OCI-LY1 (cell line): ENCODE results near the gene IRX4.

Experiments used
- H2AFZ ChIP-seq: fragments of 200-600 bp; sonication (generic), shearing (Covaris generic); 2 replicates; pipeline ENCODE4 v1.6.0; 2014; ENCODE audit warnings: antibody characterized with exemption, mild to moderate bottlenecking, low read length
- H3F3A ChIP-seq: fragments of 200-600 bp; sonication (generic), shearing (Covaris generic); 2 replicates; pipeline ENCODE4 v1.6.0; 2014; ENCODE audit warnings: mild to moderate bottlenecking, antibody characterized with exemption, low read length, moderate library complexity; ENCODE audit not compliant: insufficient read depth
- H3K27ac ChIP-seq: fragments of 200-600 bp; sonication (generic); 2 replicates; pipeline ENCODE4 v1.5.1; 2014; ENCODE audit warnings: low read length, mixed run types, mild to moderate bottlenecking, low read depth; ENCODE audit not compliant: poor library complexity, severe bottlenecking
- H3K27me3 ChIP-seq: fragments of 200-600 bp; sonication (generic); 2 replicates; pipeline ENCODE4 v1.6.0; 2014; ENCODE audit warnings: antibody characterized with exemption, mild to moderate bottlenecking, low read length, moderate library complexity; ENCODE audit not compliant: insufficient read depth
- H3K36me3 ChIP-seq: fragments of 200-600 bp; sonication (generic); 2 replicates; pipeline ENCODE4 v1.6.1; 2014; ENCODE audit warnings: mild to moderate bottlenecking, antibody characterized with exemption, low read length, moderate library complexity, mixed read lengths; ENCODE audit not compliant: insufficient read depth
- H3K4me1 ChIP-seq: fragments of 200-600 bp; sonication (generic); 2 replicates; pipeline ENCODE4 v1.5.1; 2014; ENCODE audit warnings: mild to moderate bottlenecking, low read length, moderate library complexity; ENCODE audit not compliant: insufficient read depth, severe bottlenecking
- H3K4me2 ChIP-seq: fragments of 200-600 bp; sonication (generic), shearing (Covaris generic); 2 replicates; pipeline ENCODE4 v1.6.1; 2014; ENCODE audit warnings: low read length
- H3K4me3 ChIP-seq: fragments of 200-600 bp; sonication (generic); 2 replicates; pipeline ENCODE4 v1.5.1; 2014; ENCODE audit warnings: low read length, low read depth, mild to moderate bottlenecking, mixed read lengths; ENCODE audit not compliant: poor library complexity, severe bottlenecking
- H3K79me2 ChIP-seq: fragments of 200-600 bp; shearing (Covaris generic); 2 replicates; pipeline ENCODE4 v1.6.1; 2016; ENCODE audit warnings: mixed run types, low read length, mixed read lengths; ENCODE audit not compliant: insufficient read depth
- H3K9ac ChIP-seq: fragments of 200-600 bp; sonication (generic), shearing (Covaris generic); 2 replicates; pipeline ENCODE4 v1.6.1; 2014; ENCODE audit warnings: mild to moderate bottlenecking, low read length, mixed read lengths
- H3K9me2 ChIP-seq: fragments of 200-600 bp; sonication (generic), shearing (Covaris generic); 2 replicates; pipeline ENCODE4 v1.6.1; 2014; ENCODE audit warnings: low read depth, mild to moderate bottlenecking, low read length, mixed read lengths
- H3K9me3 ChIP-seq: fragments of 200-600 bp; shearing (Covaris generic); 2 replicates; pipeline ENCODE4 v1.6.1; 2014; ENCODE audit warnings: low read length, mixed read lengths
- H4K20me1 ChIP-seq: fragments of 200-600 bp; sonication (generic), shearing (Covaris generic); 2 replicates; pipeline ENCODE4 v1.6.0; 2016; ENCODE audit warnings: mild to moderate bottlenecking, low read length; ENCODE audit not compliant: insufficient read depth
- EZH2 ChIP-seq: fragments of 200-600 bp; sonication (generic), shearing (Covaris generic); IDR thresholded peaks from 2 replicates; pipeline ENCODE4 v1.8.0; 2017; ENCODE audit warnings: borderline replicate concordance, mixed run types, mild to moderate bottlenecking, antibody characterized with exemption, low read length, moderate library complexity, mixed read lengths
- TF ChIP-seq, protein P1 (sequence below): fragments of 200-600 bp; sonication (generic), shearing (Covaris generic); IDR thresholded peaks from 2 replicates; pipeline ENCODE4 v1.5.1; 2017; ENCODE audit warnings: mild to moderate bottlenecking, antibody characterized with exemption, low read length, moderate library complexity, mixed read lengths

Gene IRX4

DNA sequence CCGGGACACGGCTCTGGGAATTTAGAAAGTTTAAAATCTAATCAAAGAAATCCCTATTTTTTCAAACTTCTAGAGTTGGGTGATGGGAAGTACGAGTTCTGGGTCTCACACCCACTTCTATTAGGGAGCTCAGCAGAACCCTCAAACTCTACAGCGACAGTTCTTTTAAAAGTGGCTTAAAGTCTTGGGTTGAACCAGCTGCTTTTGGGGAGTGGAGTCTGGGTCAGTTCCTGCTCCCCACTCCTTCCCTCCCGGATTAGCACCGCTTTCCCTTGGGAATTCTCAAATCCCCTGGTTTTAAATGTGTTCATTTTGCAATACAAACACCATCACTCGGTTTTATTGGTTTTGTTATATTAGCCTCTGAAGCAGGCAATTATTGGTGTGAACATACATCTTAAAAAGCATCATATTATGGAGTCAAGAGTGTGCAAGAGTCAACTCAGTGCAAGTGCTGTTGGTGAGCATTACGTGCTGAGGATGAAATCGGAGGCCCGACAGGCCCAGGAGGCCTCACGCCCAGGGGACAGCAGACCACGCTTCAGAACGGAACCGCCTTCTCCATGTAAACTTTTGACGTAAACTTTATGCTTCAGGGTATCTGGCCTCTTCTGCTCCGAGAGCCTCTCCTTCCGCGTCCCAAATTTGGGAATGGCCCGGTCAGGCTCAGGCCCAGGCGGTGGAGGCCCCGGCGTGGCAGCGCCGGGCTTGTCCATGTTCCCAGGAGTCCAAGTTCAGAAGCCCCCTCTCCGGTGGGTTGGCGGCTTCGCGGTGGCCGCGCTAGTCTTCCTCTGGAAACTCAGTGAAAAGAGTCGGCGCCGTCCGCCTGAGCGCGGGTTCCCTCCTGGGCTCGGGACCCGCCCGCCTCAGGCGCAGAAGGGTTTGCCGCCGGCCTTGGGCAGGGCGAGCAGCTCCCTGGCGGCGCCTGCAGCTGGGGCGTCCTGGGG is 5.3 kb downstream of the IRX4 start:
- Histone ChIP-seq H3K9ac (no peak overlapping the region), H3F3A (no peaks in the 10 kb centered on the region), H4K20me1 (no peaks in the 10 kb centered on the region), H2AFZ (no peak overlapping the region), H3K27me3 (no peaks in the 10 kb centered on the region), H3K36me3 (no peaks in the 10 kb centered on the region), H3K4me2 (no peak overlapping the region), H3K79me2 (no peaks in the 10 kb centered on the region), H3K27ac (no peak overlapping the region), H3K9me2 (no peaks in the 10 kb centered on the region), H3K9me3 (no peaks in the 10 kb centered on the region), H3K4me1 (no peaks in the 10 kb centered on the region), H3K4me3 (no peak overlapping the region)
- no peak for TF ChIP-seq EZH2
- TF ChIP-seq, protein P1, sequence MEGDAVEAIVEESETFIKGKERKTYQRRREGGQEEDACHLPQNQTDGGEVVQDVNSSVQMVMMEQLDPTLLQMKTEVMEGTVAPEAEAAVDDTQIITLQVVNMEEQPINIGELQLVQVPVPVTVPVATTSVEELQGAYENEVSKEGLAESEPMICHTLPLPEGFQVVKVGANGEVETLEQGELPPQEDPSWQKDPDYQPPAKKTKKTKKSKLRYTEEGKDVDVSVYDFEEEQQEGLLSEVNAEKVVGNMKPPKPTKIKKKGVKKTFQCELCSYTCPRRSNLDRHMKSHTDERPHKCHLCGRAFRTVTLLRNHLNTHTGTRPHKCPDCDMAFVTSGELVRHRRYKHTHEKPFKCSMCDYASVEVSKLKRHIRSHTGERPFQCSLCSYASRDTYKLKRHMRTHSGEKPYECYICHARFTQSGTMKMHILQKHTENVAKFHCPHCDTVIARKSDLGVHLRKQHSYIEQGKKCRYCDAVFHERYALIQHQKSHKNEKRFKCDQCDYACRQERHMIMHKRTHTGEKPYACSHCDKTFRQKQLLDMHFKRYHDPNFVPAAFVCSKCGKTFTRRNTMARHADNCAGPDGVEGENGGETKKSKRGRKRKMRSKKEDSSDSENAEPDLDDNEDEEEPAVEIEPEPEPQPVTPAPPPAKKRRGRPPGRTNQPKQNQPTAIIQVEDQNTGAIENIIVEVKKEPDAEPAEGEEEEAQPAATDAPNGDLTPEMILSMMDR = no peak

DNA sequence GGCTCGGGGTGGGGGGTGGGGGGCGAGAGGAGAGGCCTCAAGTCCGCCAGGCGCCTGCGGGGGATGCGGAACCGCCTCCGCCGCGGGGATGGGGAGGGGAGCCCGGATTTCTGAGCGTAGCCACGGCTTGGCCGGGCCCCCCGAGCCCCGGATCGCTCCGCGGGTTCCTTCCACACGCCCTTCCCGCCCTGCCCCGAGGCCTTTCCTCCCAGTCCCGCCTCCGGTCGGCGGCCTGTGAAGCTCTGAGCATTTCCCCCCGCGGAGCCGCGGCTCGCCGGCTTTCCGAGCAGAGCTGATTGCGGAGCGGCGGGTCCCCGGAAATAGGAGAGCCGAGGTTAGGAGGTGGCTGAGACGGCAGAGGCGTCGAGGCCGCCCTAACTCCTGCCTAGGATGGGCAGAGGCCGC is 6.1 kb downstream of the IRX4 start:
- Histone ChIP-seq H3F3A (no peaks in the 10 kb centered on the region), H3K36me3 (no peaks in the 10 kb centered on the region), H2AFZ (no peak overlapping the region), H3K9ac (no peak overlapping the region), H3K27ac (no peak overlapping the region), H3K9me2 (no peaks in the 10 kb centered on the region), H3K79me2 (no peaks in the 10 kb centered on the region), H3K4me1 (no peaks in the 10 kb centered on the region), H3K9me3 (no peaks in the 10 kb centered on the region), H3K27me3 (no peaks in the 10 kb centered on the region), H3K4me3 (no peak overlapping the region), H3K4me2 (no peak overlapping the region), H4K20me1 (no peaks in the 10 kb centered on the region)
- no peak for TF ChIP-seq EZH2
- TF ChIP-seq, protein P1 = no peak

DNA sequence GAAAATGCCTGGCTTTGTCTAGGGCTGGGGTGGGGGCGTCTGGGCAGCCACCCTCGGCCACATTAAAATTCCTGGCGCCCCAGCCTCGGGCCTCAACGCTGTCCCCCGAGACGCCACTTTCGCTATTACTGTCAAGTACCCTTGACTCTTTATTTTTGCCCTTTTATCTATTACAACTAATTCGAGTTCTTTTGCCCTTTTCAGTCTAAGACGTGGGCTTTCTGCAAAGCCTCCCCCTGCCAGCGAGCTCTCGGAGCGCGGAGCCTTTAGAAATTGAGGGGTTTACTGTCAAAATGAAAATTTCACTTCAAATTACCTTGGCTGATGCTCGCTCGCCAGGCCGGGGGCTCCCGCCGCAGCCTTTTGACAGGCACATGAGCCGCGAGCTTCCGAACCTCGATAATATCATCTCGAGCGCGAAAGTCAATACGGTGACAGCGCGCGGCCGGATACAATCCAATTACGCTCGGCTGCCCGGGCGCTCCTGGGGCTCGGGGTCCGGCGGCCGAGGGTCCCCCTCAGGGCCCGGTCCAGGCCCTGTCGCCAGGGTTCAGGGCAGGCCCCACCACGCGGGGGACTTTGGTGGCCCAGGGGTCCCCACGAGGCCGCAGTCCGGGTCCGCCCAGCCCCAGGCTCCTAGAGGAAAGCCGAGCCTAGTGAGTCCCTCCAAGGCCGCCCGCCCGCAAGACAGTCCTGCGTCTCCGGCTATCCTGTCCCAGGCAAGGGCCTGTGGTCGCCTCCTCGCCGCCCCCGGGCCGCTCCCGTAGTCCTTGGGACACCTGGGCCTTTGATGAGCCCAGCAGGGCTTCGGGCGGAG is 6.7 kb downstream of the IRX4 start:
- H3K27me3 ChIP-seq = no peaks in the 10 kb centered on the region
- H3K27ac ChIP-seq = no peak overlapping the region
- no peak overlapping the region for H3K4me2 ChIP-seq
- H3K4me1 ChIP-seq = no peaks in the 10 kb centered on the region
- no peak for TF ChIP-seq EZH2
- TF ChIP-seq, protein P1 = no peak
- no peaks in the 10 kb centered on the region for H3F3A ChIP-seq
- no peak overlapping the region for H3K9ac ChIP-seq
- no peaks in the 10 kb centered on the region for H3K9me3 ChIP-seq
- H3K9me2 ChIP-seq = no peaks in the 10 kb centered on the region
- H4K20me1 ChIP-seq = no peaks in the 10 kb centered on the region
- no peaks in the 10 kb centered on the region for H3K79me2 ChIP-seq
- no peak overlapping the region for H2AFZ ChIP-seq
- no peak overlapping the region for H3K4me3 ChIP-seq
- H3K36me3 ChIP-seq = no peaks in the 10 kb centered on the region
